ENCODE data around the gene TPCN1.

- TF ChIP-seq POLR2A (IDR thresholded peaks at IDR 0.05; ENCODE audit: low read depth, low read length) (no peak), POLR2AphosphoS5 (IDR thresholded peaks at IDR 0.05; ENCODE audit: low read depth, low read length) (no peak), POU2F2 (IDR thresholded peaks at IDR 0.05; ENCODE audit: low read depth, low read length) (no peak), TAF1 (IDR thresholded peaks at IDR 0.05; ENCODE audit: low read depth, low read length) (no peak)
Observed at GRCh38 chr12:113333877-113334785, 112.9 kb downstream of the TPCN1 start.
